ENCODE results near the gene ESPNL.

DNA sequence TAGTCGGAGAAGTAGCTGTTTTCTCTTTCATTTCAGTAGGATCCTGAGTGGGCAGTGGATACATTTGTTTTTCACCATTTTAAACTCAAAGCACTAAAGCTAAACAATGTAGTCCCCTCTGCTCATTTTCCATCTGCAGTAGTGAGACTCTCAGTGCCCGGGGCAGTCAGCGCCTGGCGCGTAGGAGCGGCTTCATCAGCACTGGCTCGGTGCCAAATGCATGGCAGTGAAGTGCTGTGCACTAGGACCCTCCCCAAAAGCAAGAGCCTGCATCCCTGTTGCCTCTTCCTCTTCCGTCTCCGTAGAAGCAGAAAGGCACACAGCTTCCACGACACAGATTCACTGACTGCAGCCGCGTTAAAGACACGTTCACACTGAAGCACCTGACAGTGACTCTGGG, 19.0 kb upstream of the ESPNL start:
- TF ChIP-seq, protein P1, sequence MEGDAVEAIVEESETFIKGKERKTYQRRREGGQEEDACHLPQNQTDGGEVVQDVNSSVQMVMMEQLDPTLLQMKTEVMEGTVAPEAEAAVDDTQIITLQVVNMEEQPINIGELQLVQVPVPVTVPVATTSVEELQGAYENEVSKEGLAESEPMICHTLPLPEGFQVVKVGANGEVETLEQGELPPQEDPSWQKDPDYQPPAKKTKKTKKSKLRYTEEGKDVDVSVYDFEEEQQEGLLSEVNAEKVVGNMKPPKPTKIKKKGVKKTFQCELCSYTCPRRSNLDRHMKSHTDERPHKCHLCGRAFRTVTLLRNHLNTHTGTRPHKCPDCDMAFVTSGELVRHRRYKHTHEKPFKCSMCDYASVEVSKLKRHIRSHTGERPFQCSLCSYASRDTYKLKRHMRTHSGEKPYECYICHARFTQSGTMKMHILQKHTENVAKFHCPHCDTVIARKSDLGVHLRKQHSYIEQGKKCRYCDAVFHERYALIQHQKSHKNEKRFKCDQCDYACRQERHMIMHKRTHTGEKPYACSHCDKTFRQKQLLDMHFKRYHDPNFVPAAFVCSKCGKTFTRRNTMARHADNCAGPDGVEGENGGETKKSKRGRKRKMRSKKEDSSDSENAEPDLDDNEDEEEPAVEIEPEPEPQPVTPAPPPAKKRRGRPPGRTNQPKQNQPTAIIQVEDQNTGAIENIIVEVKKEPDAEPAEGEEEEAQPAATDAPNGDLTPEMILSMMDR (IDR thresholded peaks at IDR 0.05; ENCODE audit: low read length), result no peak
- no peak for TF ChIP-seq EZH2phosphoT487 (IDR thresholded peaks at IDR 0.05; ENCODE audit: low read length)
